ENCODE data around the gene KCNQ5.

- TF ChIP-seq CTCF (conservative IDR thresholded peaks at IDR 0.05 in 1 of 2, IDR thresholded peaks at IDR 0.05 in 1 of 2; ENCODE audit: low read depth in 1 of 2, low read length in 2 of 2) (no peak), EZH2 (IDR thresholded peaks at IDR 0.05; ENCODE audit: low read length, missing control alignments) (no peak)
These were observed 188.0 kb downstream of the KCNQ5 start for GRCh38 chr6:72809746-72810379.
